GM12874 (cell line): ENCODE measurements around the gene PNMT.

Experiments used
- TF ChIP-seq, protein P1 (sequence below): IDR thresholded peaks from 2 replicates; pipeline ENCODE4 v1.5.1; 2011; ENCODE audit warnings: low read depth, mild to moderate bottlenecking, control low read depth, low read length, moderate library complexity; ENCODE audit not compliant: insufficient read depth

Gene PNMT

DNA sequence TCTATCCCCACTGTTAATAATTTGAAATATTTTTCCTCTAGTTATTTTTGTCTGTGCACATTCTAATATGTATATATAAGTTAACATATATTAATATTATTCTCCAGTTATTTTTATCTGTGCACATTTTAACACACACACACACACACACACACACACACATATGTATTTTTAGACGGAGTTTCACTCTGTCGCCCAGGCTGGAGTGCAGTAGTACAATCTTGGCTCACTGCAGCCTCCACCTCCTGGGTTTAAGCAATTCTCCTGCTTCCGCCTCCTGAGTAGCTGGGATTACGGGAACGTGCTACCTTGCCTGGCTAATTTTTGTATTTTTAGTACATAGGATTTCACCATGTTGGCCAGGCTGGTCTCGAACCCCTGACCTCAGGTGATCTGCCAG lies 49.4 kb downstream of the PNMT start:
- TF ChIP-seq, protein P1, sequence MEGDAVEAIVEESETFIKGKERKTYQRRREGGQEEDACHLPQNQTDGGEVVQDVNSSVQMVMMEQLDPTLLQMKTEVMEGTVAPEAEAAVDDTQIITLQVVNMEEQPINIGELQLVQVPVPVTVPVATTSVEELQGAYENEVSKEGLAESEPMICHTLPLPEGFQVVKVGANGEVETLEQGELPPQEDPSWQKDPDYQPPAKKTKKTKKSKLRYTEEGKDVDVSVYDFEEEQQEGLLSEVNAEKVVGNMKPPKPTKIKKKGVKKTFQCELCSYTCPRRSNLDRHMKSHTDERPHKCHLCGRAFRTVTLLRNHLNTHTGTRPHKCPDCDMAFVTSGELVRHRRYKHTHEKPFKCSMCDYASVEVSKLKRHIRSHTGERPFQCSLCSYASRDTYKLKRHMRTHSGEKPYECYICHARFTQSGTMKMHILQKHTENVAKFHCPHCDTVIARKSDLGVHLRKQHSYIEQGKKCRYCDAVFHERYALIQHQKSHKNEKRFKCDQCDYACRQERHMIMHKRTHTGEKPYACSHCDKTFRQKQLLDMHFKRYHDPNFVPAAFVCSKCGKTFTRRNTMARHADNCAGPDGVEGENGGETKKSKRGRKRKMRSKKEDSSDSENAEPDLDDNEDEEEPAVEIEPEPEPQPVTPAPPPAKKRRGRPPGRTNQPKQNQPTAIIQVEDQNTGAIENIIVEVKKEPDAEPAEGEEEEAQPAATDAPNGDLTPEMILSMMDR = no peak

DNA sequence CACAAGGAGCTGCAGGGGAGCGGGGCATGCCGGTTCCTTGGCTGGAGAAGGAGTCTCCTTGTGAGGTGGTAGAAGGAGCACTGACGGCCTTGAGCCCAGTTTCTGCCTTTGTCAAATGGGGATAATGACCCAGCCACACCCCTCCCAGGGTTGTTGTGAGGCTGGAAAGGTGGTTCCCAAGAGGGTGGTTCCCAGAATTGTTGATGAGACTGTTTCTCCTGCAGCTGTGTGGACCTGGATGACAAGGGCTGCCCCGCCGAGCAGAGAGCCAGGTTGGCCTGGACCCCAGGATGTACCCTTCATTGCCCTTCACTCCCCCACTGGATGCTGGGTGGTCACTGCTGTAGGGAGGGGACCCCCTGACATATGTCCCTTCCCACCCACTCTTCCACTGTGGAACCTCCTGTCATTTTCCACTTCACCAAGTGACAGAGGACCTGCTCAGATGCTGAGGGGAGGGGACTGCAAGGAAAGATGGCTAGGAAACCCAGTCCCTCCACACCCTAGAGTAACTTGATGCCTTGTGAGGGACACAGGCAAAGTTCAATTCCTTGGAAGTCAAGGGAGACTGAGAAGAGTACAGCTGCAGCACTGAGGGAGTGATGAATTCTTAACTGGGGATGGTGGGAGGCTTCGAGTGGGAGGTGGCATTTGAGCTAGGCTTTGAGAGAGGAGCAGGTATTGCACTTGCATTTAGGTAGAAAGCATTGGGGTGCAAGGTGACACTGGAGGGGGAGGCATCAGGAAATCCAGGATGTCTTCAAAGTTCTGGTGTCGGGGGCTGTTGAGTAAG lies 51.5 kb downstream of the PNMT start:
- TF ChIP-seq, protein P1 = no peak
